ENCODE data around the gene ADK. TPM values are rescaled to one million over a fixed set of nuclear protein-coding genes. Genes with fewer than 3 reads are reported as not detected.

ADK gene
- total RNA-seq, 1 experiment from 2014 or later: 66.6 TPM

DNA sequence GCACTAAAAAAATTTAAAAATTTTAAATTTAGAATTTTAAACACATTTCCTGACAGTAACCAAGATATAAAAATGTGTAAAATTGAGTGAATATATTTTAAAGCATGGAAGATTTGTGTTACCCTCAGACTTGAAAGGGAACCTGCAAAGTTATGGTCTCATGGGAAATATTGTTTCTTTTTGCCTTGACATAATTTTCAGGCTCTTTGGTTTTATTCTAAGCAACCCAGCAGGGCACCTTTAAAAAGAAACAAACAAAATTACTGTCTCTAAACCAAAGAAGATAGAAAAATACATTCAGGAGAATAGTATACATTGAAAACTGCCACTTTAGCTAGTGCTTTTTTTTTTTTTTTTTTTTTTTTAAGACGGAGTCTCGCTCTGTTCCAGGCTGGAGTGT, 87.5 kb downstream of the ADK start:
- intact Hi-C loops (cut with micrococcal nuclease; ENCODE audit: unreplicated experiment): no loop called here
- Mint-ChIP-seq H3K27me3 (ENCODE audit: unreplicated experiment) (no peaks in the 10 kb centered on the region), H3K4me3 (ENCODE audit: low read depth, unreplicated experiment) (no peak overlapping the region), H3K36me3 (ENCODE audit: insufficient read depth, unreplicated experiment) (no peaks in the 10 kb centered on the region), H3K4me1 (ENCODE audit: low read depth, unreplicated experiment) (peaks cover 24% of the 10 kb centered on the region), H3K9me3 (ENCODE audit: low read depth, unreplicated experiment) (no peaks in the 10 kb centered on the region), H3K27ac (ENCODE audit: unreplicated experiment) (no peak overlapping the region)
- TF ChIP-seq, protein P1, sequence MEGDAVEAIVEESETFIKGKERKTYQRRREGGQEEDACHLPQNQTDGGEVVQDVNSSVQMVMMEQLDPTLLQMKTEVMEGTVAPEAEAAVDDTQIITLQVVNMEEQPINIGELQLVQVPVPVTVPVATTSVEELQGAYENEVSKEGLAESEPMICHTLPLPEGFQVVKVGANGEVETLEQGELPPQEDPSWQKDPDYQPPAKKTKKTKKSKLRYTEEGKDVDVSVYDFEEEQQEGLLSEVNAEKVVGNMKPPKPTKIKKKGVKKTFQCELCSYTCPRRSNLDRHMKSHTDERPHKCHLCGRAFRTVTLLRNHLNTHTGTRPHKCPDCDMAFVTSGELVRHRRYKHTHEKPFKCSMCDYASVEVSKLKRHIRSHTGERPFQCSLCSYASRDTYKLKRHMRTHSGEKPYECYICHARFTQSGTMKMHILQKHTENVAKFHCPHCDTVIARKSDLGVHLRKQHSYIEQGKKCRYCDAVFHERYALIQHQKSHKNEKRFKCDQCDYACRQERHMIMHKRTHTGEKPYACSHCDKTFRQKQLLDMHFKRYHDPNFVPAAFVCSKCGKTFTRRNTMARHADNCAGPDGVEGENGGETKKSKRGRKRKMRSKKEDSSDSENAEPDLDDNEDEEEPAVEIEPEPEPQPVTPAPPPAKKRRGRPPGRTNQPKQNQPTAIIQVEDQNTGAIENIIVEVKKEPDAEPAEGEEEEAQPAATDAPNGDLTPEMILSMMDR (IDR thresholded peaks at IDR 0.05; ENCODE audit: unreplicated experiment): no peak
- no TSS peak for BruUV-seq (replicated peaks)
- DNase-seq: no peak
- CTCF ChIA-PET: interaction anchor here (0.6 to 0.7 kb wide), 3 partner anchors 8 to 115 kb away, joined by 3 to 5 read pairs (median 4); no protein-coding TSS in a partner anchor

DNA sequence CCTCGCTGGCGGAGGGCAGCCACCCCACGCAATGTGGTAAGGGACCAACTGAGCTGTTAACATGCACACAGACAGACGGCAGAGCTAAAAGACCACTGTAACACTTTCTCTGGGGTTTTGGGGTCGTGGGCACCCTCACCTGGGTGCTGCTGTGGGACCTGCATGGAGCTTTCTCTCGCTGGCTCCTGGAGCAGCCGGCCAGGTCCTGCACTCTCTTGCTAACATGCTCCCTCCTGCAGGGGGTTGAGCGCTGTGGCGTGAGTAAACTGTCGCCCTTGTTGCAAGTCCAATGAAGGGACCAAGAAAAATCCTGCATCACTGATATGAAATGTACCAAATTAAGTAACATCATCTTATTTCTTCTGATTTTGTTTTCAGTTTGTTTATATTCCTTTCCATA, 92.0 kb downstream of the ADK start:
- Mint-ChIP-seq H3K27me3 (ENCODE audit: unreplicated experiment) (no peaks in the 10 kb centered on the region), H3K4me1 (ENCODE audit: low read depth, unreplicated experiment) (peaks cover 20% of the 10 kb centered on the region), H3K27ac (ENCODE audit: unreplicated experiment) (no peak overlapping the region), H3K36me3 (ENCODE audit: insufficient read depth, unreplicated experiment) (no peaks in the 10 kb centered on the region), H3K9me3 (ENCODE audit: low read depth, unreplicated experiment) (no peaks in the 10 kb centered on the region), H3K4me3 (ENCODE audit: low read depth, unreplicated experiment) (no peak overlapping the region)
- DNase-seq: no peak
- CTCF ChIA-PET: interaction anchor here (0.9 kb wide), 1 partner anchor 864 kb away, joined by 3 read pairs; no protein-coding TSS in a partner anchor
- BruUV-seq (replicated peaks): no TSS peak
- intact Hi-C loops (cut with micrococcal nuclease; ENCODE audit: unreplicated experiment): no loop called here
- TF ChIP-seq, protein P1 (IDR thresholded peaks at IDR 0.05; ENCODE audit: unreplicated experiment): no peak

DNA sequence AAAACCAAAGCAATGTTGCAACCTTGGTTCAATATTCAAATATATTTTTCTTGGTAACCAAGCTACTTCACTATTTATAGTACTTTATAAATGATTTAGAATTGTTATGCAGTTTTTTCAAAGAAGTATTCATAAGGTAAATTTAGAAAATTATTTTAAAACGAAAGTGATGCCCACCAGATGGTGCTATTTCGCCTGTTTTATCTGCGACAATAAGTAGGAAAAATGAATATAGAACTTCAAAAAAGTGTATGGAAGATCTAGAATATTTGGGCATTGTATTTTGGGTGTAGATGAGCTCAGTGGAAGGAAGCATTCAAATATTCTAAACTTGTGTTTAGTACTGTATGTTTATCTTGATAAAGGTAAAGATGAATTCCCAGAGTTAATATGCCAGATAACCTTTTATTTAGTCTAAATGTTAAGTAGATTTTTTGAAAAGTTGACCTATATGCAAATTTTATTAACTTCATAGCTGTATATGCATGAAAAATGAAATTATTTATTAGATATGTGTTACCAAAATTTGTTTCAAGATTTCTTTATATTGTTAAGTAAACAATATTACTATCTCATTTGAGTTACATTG, 93.2 kb downstream of the ADK start:
- BruUV-seq (replicated peaks): no TSS peak
- TF ChIP-seq, protein P1 (IDR thresholded peaks at IDR 0.05; ENCODE audit: unreplicated experiment): peak; percentile 67
- peaks cover 20% of the 10 kb centered on the region for H3K4me1 Mint-ChIP-seq (ENCODE audit: low read depth, unreplicated experiment)
- H3K9me3 Mint-ChIP-seq (ENCODE audit: low read depth, unreplicated experiment): no peaks in the 10 kb centered on the region
- DNase-seq: peak; percentile 30
- H3K27me3 Mint-ChIP-seq (ENCODE audit: unreplicated experiment): no peaks in the 10 kb centered on the region
- CTCF ChIA-PET: interaction anchor here (0.6 kb wide), 1 partner anchor 235 kb away, joined by 3 read pairs; no protein-coding TSS in a partner anchor
- H3K36me3 Mint-ChIP-seq (ENCODE audit: insufficient read depth, unreplicated experiment): no peaks in the 10 kb centered on the region
- H3K27ac Mint-ChIP-seq (ENCODE audit: unreplicated experiment): no peak overlapping the region
- H3K4me3 Mint-ChIP-seq (ENCODE audit: low read depth, unreplicated experiment): no peak overlapping the region
- intact Hi-C loops (cut with micrococcal nuclease; ENCODE audit: unreplicated experiment): loop anchor here (2.0 kb wide), 2 partner anchors 779 to 855 kb away; a partner anchor contains a TSS

DNA sequence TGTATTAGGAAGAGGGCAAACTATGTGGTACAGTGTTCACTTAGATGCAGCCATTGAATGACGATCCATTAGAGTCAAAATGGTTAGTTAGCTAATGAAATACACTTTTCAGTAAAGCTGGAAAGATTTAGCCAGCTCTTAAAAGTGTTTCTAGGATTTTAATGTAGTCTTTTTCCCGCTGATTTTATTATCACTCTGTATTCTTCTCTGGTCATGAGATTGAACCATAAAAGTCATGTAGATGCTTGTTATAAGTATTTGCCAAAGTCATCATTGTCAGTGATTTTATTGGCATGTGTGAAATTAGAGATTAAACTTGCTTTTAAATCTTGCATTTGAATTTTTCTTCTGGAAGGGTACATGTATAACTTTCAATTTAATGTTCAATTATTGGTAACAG, 93.8 kb downstream of the ADK start:
- H3K36me3 Mint-ChIP-seq (ENCODE audit: insufficient read depth, unreplicated experiment): no peaks in the 10 kb centered on the region
- TF ChIP-seq, protein P1 (IDR thresholded peaks at IDR 0.05; ENCODE audit: unreplicated experiment): no peak
- H3K4me3 Mint-ChIP-seq (ENCODE audit: low read depth, unreplicated experiment): no peak overlapping the region
- BruUV-seq (replicated peaks): no TSS peak
- DNase-seq: no peak
- H3K27ac Mint-ChIP-seq (ENCODE audit: unreplicated experiment): no peak overlapping the region
- H3K27me3 Mint-ChIP-seq (ENCODE audit: unreplicated experiment): no peaks in the 10 kb centered on the region
- peaks cover 20% of the 10 kb centered on the region for H3K4me1 Mint-ChIP-seq (ENCODE audit: low read depth, unreplicated experiment)
- intact Hi-C loops (cut with micrococcal nuclease; ENCODE audit: unreplicated experiment): loop anchor here (2.0 kb wide), 2 partner anchors 778 to 854 kb away; a partner anchor contains a TSS
- CTCF ChIA-PET: no interaction called here
- H3K9me3 Mint-ChIP-seq (ENCODE audit: low read depth, unreplicated experiment): no peaks in the 10 kb centered on the region
